OCI-LY7 (cell line): ENCODE data around the gene NUB1. TPM values are rescaled to one million over a fixed set of nuclear protein-coding genes. Genes with fewer than 3 reads are reported as not detected.

Source experiments
- BruUV-seq: library from RNA; stranded (reverse); fragments of 400-500 nt; replicated peaks from 2 replicates; lab custom pipeline; 2021; lab: Mats Ljungman, UMichigan
- CTCF ChIA-PET: fragments of 300-600 bp; sonication (Branson Sonifier 250); formaldehyde crosslinking; loops from one replicate; lab custom pipeline; 2022; ENCODE audit warnings: antibody characterized with exemption; ENCODE audit not compliant: unreplicated experiment; lab: Charles Lee
- POLR2A ChIA-PET: fragments of 300-600 bp; sonication (Branson Sonifier 250); formaldehyde crosslinking; loops from one replicate; lab custom pipeline; 2022; ENCODE audit warnings: antibody characterized with exemption; lab: Charles Lee
- DNase-seq: peaks from one replicate; pipeline ENCODE4 v3.0.0-alpha.2; 2015; ENCODE audit warnings: low spot score
- H2AFZ ChIP-seq: fragments of 200-600 bp; sonication (generic), shearing (Covaris generic); 2 replicates; pipeline ENCODE4 v1.6.1; 2014; ENCODE audit warnings: mild to moderate bottlenecking, antibody characterized with exemption, low read length, moderate library complexity
- H3K27ac ChIP-seq: fragments of 200-600 bp; sonication (generic); 2 replicates; pipeline ENCODE4 v1.5.1; 2014; ENCODE audit warnings: mixed run types, low read depth, mild to moderate bottlenecking, moderate library complexity, low read length, inconsistent platforms; ENCODE audit not compliant: poor library complexity, severe bottlenecking
- H3K36me3 ChIP-seq: fragments of 200-600 bp; sonication (generic); 2 replicates; pipeline ENCODE4 v1.6.1; 2014; ENCODE audit warnings: mild to moderate bottlenecking, antibody characterized with exemption, low read length, moderate library complexity, mixed read lengths; ENCODE audit not compliant: insufficient read depth
- H3K4me1 ChIP-seq: fragments of 200-600 bp; sonication (generic); 2 replicates; pipeline ENCODE4 v1.5.1; 2014; ENCODE audit warnings: mild to moderate bottlenecking, low read length; ENCODE audit not compliant: insufficient read depth, poor library complexity, severe bottlenecking
- H3K4me2 ChIP-seq: fragments of 200-600 bp; sonication (generic); 2 replicates; pipeline ENCODE4 v1.6.1; 2014; ENCODE audit warnings: mild to moderate bottlenecking, low read length
- H3K4me3 ChIP-seq: fragments of 200-600 bp; sonication (generic); 2 replicates; pipeline ENCODE4 v1.5.1; 2014; ENCODE audit warnings: mild to moderate bottlenecking, low read depth, low read length; ENCODE audit not compliant: poor library complexity, severe bottlenecking
- H3K79me2 ChIP-seq: fragments of 200-600 bp; sonication (generic); 2 replicates; pipeline ENCODE4 v1.6.1; 2016; ENCODE audit warnings: low read depth, mild to moderate bottlenecking, low read length, moderate library complexity, mixed read lengths; ENCODE audit not compliant: insufficient read depth
- H3K9me2 ChIP-seq: fragments of 200-600 bp; sonication (generic); 2 replicates; pipeline ENCODE4 v1.6.1; 2016; ENCODE audit warnings: mild to moderate bottlenecking, low read length, mixed read lengths; ENCODE audit not compliant: insufficient read depth
- H3K9me3 ChIP-seq: fragments of 200-600 bp; sonication (generic); 2 replicates; pipeline ENCODE4 v1.6.1; 2014; ENCODE audit warnings: mild to moderate bottlenecking, mixed run types, low read length, mixed read lengths
- H4K20me1 ChIP-seq: fragments of 200-600 bp; sonication (generic); 2 replicates; pipeline ENCODE4 v1.6.1; 2014; ENCODE audit warnings: mild to moderate bottlenecking, antibody characterized with exemption, low read length, moderate library complexity, mixed read lengths; ENCODE audit not compliant: insufficient read depth
- CTCF ChIP-seq: fragments of 200-600 bp; sonication (generic); conservative IDR thresholded peaks from 2 replicates; pipeline ENCODE4 v1.5.1; 2014; ENCODE audit warnings: mild to moderate bottlenecking, antibody characterized with exemption, low read length, moderate library complexity, mixed read lengths
- EZH2phosphoT487 ChIP-seq: fragments of 200-600 bp; sonication (generic); IDR thresholded peaks from 2 replicates; pipeline ENCODE4 v1.6.1; 2018; ENCODE audit warnings: low read depth, borderline replicate concordance, mild to moderate bottlenecking, mixed run types, antibody characterized with exemption, low read length, moderate library complexity, mixed read lengths
- intact Hi-C: fragments of 100-400 bp; cut with micrococcal nuclease; formaldehyde crosslinking; loops from one replicate; pipeline ENCODE4 v1.10.0; 2022; ENCODE audit not compliant: unreplicated experiment
- total RNA-seq, 2 experiments: library from RNA; depleted of rRNA in 1 of 2; stranded (reverse); fragments of >200 nt in 1 of 2; shearing (Covaris generic) in 1 of 2; gene quantifications; 2 replicates each; pipeline ENCODE4 v1.2.3, GENCODE V29; 2014 to 2022

The NUB1 gene
- total RNA-seq, 2 experiments from 2014 or later, result 44.1 to 50.7 TPM

GRCh38 chr7:151381098-151381347 lies 39.4 kb downstream of the NUB1 start:
- no peaks in the 10 kb centered on the region for H3K9me3 ChIP-seq
- no peaks in the 10 kb centered on the region for H4K20me1 ChIP-seq
- ChIA-PET POLR2A (interaction anchor here (0.5 kb wide), 1 partner anchor 1273 kb away, joined by 3 read pairs; no protein-coding TSS in a partner anchor), CTCF (interaction anchor here (0.6 kb wide), 1 partner anchor 15 kb away, joined by 3 read pairs; no protein-coding TSS in a partner anchor)
- peak; percentile 37 for DNase-seq
- no peaks in the 10 kb centered on the region for H3K79me2 ChIP-seq
- H3K9me2 ChIP-seq, result no peaks in the 10 kb centered on the region
- H3K27ac ChIP-seq, result no peak overlapping the region
- H3K4me1 ChIP-seq, result peaks cover 17% of the 10 kb centered on the region
- BruUV-seq, result no TSS peak
- intact Hi-C loops, result no loop called here
- peak overlapping the region; percentile 62 for H3K4me2 ChIP-seq
- H3K4me3 ChIP-seq, result peak overlapping the region; percentile 46
- no peak for TF ChIP-seq EZH2phosphoT487
- TF ChIP-seq CTCF, result no peak
- peak overlapping the region; percentile 34 for H2AFZ ChIP-seq
- H3K36me3 ChIP-seq, result no peaks in the 10 kb centered on the region

- no peaks in the 10 kb centered on the region for H3K9me2 ChIP-seq
- H3K4me2 ChIP-seq, result peak overlapping the region; percentile 62
- BruUV-seq, result no TSS peak
- intact Hi-C loops, result no loop called here
- H3K4me3 ChIP-seq, result peak overlapping the region; percentile 46
- no peak for TF ChIP-seq EZH2phosphoT487
- TF ChIP-seq CTCF, result no peak
- peak overlapping the region; percentile 34 for H2AFZ ChIP-seq
- ChIA-PET POLR2A (no interaction called here), CTCF (interaction anchor here (0.6 kb wide), 1 partner anchor 15 kb away, joined by 3 read pairs; no protein-coding TSS in a partner anchor)
- H4K20me1 ChIP-seq, result no peaks in the 10 kb centered on the region
- H3K27ac ChIP-seq, result no peak overlapping the region
- peaks cover 17% of the 10 kb centered on the region for H3K4me1 ChIP-seq
- no peaks in the 10 kb centered on the region for H3K79me2 ChIP-seq
- no peaks in the 10 kb centered on the region for H3K36me3 ChIP-seq
- DNase-seq, result peak; percentile 33
- no peaks in the 10 kb centered on the region for H3K9me3 ChIP-seq
Measured at GRCh38 chr7:151381348-151382078, 39.9 kb downstream of the NUB1 start.

- DNase-seq, result no peak
- H2AFZ ChIP-seq, result no peak overlapping the region
- no peak overlapping the region; the same call in 1 of the 2 replicates for H3K4me2 ChIP-seq
Measured at GRCh38 chr7:151382079-151382885, 40.7 kb downstream of the NUB1 start.

More at GRCh38 chr7:151382079-151382885, 40.7 kb downstream of the NUB1 start:
- Histone ChIP-seq H3K9me3 (no peaks in the 10 kb centered on the region), H3K4me1 (peaks cover 17% of the 10 kb centered on the region), H3K79me2 (no peaks in the 10 kb centered on the region), H3K4me3 (no peak overlapping the region), H3K27ac (no peak overlapping the region), H3K36me3 (no peaks in the 10 kb centered on the region), H4K20me1 (no peaks in the 10 kb centered on the region), H3K9me2 (no peaks in the 10 kb centered on the region)
- no TSS peak for BruUV-seq
- no peak for TF ChIP-seq EZH2phosphoT487
- no peak for TF ChIP-seq CTCF
- CTCF ChIA-PET, result no interaction called here
- intact Hi-C loops, result no loop called here
- POLR2A ChIA-PET, result interaction anchor here (0.6 kb wide), 1 partner anchor 655 kb away, joined by 3 read pairs; no protein-coding TSS in a partner anchor
